CD4-positive, CD25-positive, alpha-beta regulatory T cell (primary cell): ENCODE results near the gene HDAC8. TPM values are rescaled to one million over a fixed set of nuclear protein-coding genes. Genes with fewer than 3 reads are reported as not detected.
"Not testable (repeated sequence)": the region's sequence is repeated elsewhere in the genome, so short reads cannot be mapped to it uniquely, and the experiment has no call there.

ENCODE experiments used
- ATAC-seq, 2 donors: fragments of 150-1000 bp; cut with Tn5 transposase; one replicate each; pipeline ENCODE4 v1.10.0; 2021; ENCODE audit warnings: low read depth in 2 of 2, moderate number of reproducible peaks in 2 of 2, moderate library complexity in 1 of 2
- DNase-seq, 3 donors: peaks; one replicate each; pipeline versions ENCODE4 v3.0.0 to v3.0.0-alpha.2; 2012 to 2022; ENCODE audit warnings: mixed read lengths in 1 of 3
- H3K27ac ChIP-seq: one replicate; pipeline ENCODE4 v1.7.0; 2013; ENCODE audit warnings: mild to moderate bottlenecking, low read length; ENCODE audit not compliant: insufficient read depth, poor library complexity, severe bottlenecking
- H3K27me3 ChIP-seq: one replicate; pipeline ENCODE4 v1.7.0; 2013; ENCODE audit warnings: low read length; ENCODE audit not compliant: control insufficient read depth, insufficient read depth
- H3K36me3 ChIP-seq: one replicate; pipeline ENCODE4 v1.7.0; 2013; ENCODE audit warnings: mild to moderate bottlenecking, low read length, moderate library complexity; ENCODE audit not compliant: control insufficient read depth, insufficient read depth
- H3K4me1 ChIP-seq: 2 replicates; pipeline ENCODE4 v1.7.0; 2013; ENCODE audit warnings: mild to moderate bottlenecking, low read length; ENCODE audit not compliant: insufficient read depth, control insufficient read depth, poor library complexity, severe bottlenecking
- H3K4me3 ChIP-seq: one replicate; pipeline ENCODE4 v1.7.0; 2013; ENCODE audit warnings: low read depth, mild to moderate bottlenecking, low read length, moderate library complexity
- H3K9me3 ChIP-seq, 2 experiments: 1 replicate in 1 of 2; 2 replicates in 1 of 2; pipeline ENCODE4 v1.7.0; 2013; ENCODE audit warnings: low read length in 2 of 2, mild to moderate bottlenecking in 1 of 2, moderate library complexity in 1 of 2; ENCODE audit not compliant: control insufficient read depth in 2 of 2
- H3K27ac Mint-ChIP-seq, 3 donors: one replicate each; pipeline ENCODE4 v1.8.0; 2020 to 2022; ENCODE audit warnings: mild to moderate bottlenecking in 3 of 3, mixed read lengths in 3 of 3, moderate library complexity in 2 of 3
- H3K27me3 Mint-ChIP-seq: one replicate; pipeline ENCODE4 v1.8.0; 2022; ENCODE audit warnings: mild to moderate bottlenecking, mixed read lengths
- H3K36me3 Mint-ChIP-seq: one replicate; pipeline ENCODE4 v1.8.0; 2020; ENCODE audit warnings: mixed read lengths
- H3K4me1 Mint-ChIP-seq, 4 donors: one replicate each; pipeline ENCODE4 v1.8.0; 2020 to 2022; ENCODE audit warnings: mixed read lengths in 4 of 4, mild to moderate bottlenecking in 1 of 4
- H3K4me3 Mint-ChIP-seq, 4 donors: one replicate each; pipeline ENCODE4 v1.8.0; 2020 to 2022; ENCODE audit warnings: mild to moderate bottlenecking in 4 of 4, mixed read lengths in 4 of 4, moderate library complexity in 3 of 4
- H3K9me3 Mint-ChIP-seq, 7 donors: one replicate each; pipeline ENCODE4 v1.8.0; 2020 to 2022; ENCODE audit warnings: mixed read lengths in 7 of 7, mild to moderate bottlenecking in 3 of 7, moderate library complexity in 2 of 7
- polyA plus RNA-seq, 4 donors: library from polyadenylated mRNA; unstranded; fragments of 300-500 nt; fragmentation: Illumina TruSeq; gene quantifications; one replicate each; pipeline ENCODE4 v1.2.3, GENCODE V29; 2021
- total RNA-seq: library from RNA; stranded (reverse); gene quantifications from one replicate; pipeline ENCODE4 v1.2.3, GENCODE V29; 2022

The HDAC8 gene
- total and polyA plus RNA-seq, 5 donors from 2014 or later = 14.0 to 22.4 (median 17.6) TPM

GRCh38 chrX:72330131-72330530, 242.5 kb downstream of the HDAC8 start:
- Mint-ChIP-seq H3K27me3 (peaks cover 5% of the 10 kb centered on the region), H3K36me3 (peaks cover 13% of the 10 kb centered on the region), H3K4me1 (peaks cover 0 to 19% (median 11%) of the 10 kb centered on the region in 4 donors), H3K27ac (no peak overlapping the region), H3K4me3 (no peak overlapping the region), H3K9me3 (peaks cover 0 to 3% (median 0%) of the 10 kb centered on the region in 7 donors)
- H3K4me3 ChIP-seq = no peak overlapping the region
- ATAC-seq (no peak), DNase-seq (no peak)
- H3K4me1 ChIP-seq = peaks cover 3% of the 10 kb centered on the region
- H3K27ac ChIP-seq = no peak overlapping the region
- no peaks in the 10 kb centered on the region for H3K36me3 ChIP-seq
- H3K27me3 ChIP-seq = no peaks in the 10 kb centered on the region
- no peaks in the 10 kb centered on the region for H3K9me3 ChIP-seq

GRCh38 chrX:72326605-72327300, 245.9 kb downstream of the HDAC8 start:
- Mint-ChIP-seq H3K36me3 (peaks cover 9% of the 10 kb centered on the region), H3K4me1 (peaks cover 0 to 7% (median 4%) of the 10 kb centered on the region in 4 donors), H3K4me3 (no peak overlapping the region), H3K9me3 (no peaks in the 10 kb centered on the region), H3K27ac (no peak overlapping the region), H3K27me3 (peaks cover 5% of the 10 kb centered on the region)
- DNase-seq = no peak
- no peak overlapping the region for H3K27ac ChIP-seq
- no peak for ATAC-seq
- no peaks in the 10 kb centered on the region for H3K27me3 ChIP-seq
- peaks cover 3% of the 10 kb centered on the region for H3K4me1 ChIP-seq
- H3K36me3 ChIP-seq = no peaks in the 10 kb centered on the region
- no peak overlapping the region for H3K4me3 ChIP-seq
- no peaks in the 10 kb centered on the region for H3K9me3 ChIP-seq

- H3K36me3 ChIP-seq, H3K27ac ChIP-seq, H3K36me3 Mint-ChIP-seq, H3K9me3 ChIP-seq, H3K27me3 ChIP-seq, H3K4me3 ChIP-seq, H3K27me3 Mint-ChIP-seq, H3K4me1 Mint-ChIP-seq, DNase-seq, H3K4me1 ChIP-seq, H3K9me3 Mint-ChIP-seq, H3K27ac Mint-ChIP-seq, H3K4me3 Mint-ChIP-seq, ATAC-seq: not testable (repeated sequence)
These were observed 253.0 kb downstream of the HDAC8 start for GRCh38 chrX:72319651-72320050.

- H3K27me3 Mint-ChIP-seq = no peaks in the 10 kb centered on the region
These were observed 255.5 kb downstream of the HDAC8 start for GRCh38 chrX:72317139-72317538.

GRCh38 chrX:72316408-72317110, 256.1 kb downstream of the HDAC8 start:
- H3K4me1 ChIP-seq = no peaks in the 10 kb centered on the region
- Mint-ChIP-seq H3K9me3 (peaks cover 0 to 2% (median 0%) of the 10 kb centered on the region in 7 donors), H3K27me3 (no peaks in the 10 kb centered on the region)

More at GRCh38 chrX:72317139-72317538, 255.5 kb downstream of the HDAC8 start:
- Histone ChIP-seq H3K27ac (no peak overlapping the region), H3K4me3 (no peak overlapping the region), H3K36me3 (no peaks in the 10 kb centered on the region), H3K27me3 (no peaks in the 10 kb centered on the region), H3K4me1 (no peaks in the 10 kb centered on the region), H3K9me3 (no peaks in the 10 kb centered on the region)
- DNase-seq (no peak), ATAC-seq (no peak)
- H3K36me3 Mint-ChIP-seq = no peaks in the 10 kb centered on the region
- no peak overlapping the region for H3K4me3 Mint-ChIP-seq
- peaks cover 0 to 2% (median 0%) of the 10 kb centered on the region in 7 donors for H3K9me3 Mint-ChIP-seq
- no peaks in the 10 kb centered on the region for H3K4me1 Mint-ChIP-seq
- H3K27ac Mint-ChIP-seq = no peak overlapping the region

GRCh38 chrX:72314881-72315280, 257.8 kb downstream of the HDAC8 start:
- ATAC-seq = no peak

More at GRCh38 chrX:72316408-72317110, 256.1 kb downstream of the HDAC8 start:
- Histone ChIP-seq H3K27ac (no peak overlapping the region), H3K4me3 (no peak overlapping the region), H3K9me3 (no peaks in the 10 kb centered on the region), H3K27me3 (no peaks in the 10 kb centered on the region), H3K36me3 (no peaks in the 10 kb centered on the region)
- Mint-ChIP-seq H3K4me3 (no peak overlapping the region), H3K36me3 (no peaks in the 10 kb centered on the region), H3K27ac (no peak overlapping the region), H3K4me1 (no peaks in the 10 kb centered on the region)
- DNase-seq (no peak), ATAC-seq (no peak)

GRCh38 chrX:72313707-72314641, 258.7 kb downstream of the HDAC8 start:
- H3K27me3 Mint-ChIP-seq = peaks cover 13% of the 10 kb centered on the region
- DNase-seq (no peak), ATAC-seq (no peak)
- no peaks in the 10 kb centered on the region for H3K9me3 ChIP-seq
- no peaks in the 10 kb centered on the region for H3K36me3 Mint-ChIP-seq
- H3K4me3 ChIP-seq = no peak overlapping the region
- no peak overlapping the region for H3K4me3 Mint-ChIP-seq
- peaks cover 12% of the 10 kb centered on the region for H3K27me3 ChIP-seq
- H3K27ac Mint-ChIP-seq = no peak overlapping the region
- H3K9me3 Mint-ChIP-seq = peaks cover 0 to 2% (median 0%) of the 10 kb centered on the region in 7 donors
- H3K27ac ChIP-seq = no peak overlapping the region
- H3K4me1 ChIP-seq = peaks cover 3% of the 10 kb centered on the region
- no peaks in the 10 kb centered on the region for H3K36me3 ChIP-seq
- H3K4me1 Mint-ChIP-seq = peaks cover 0 to 4% (median 0%) of the 10 kb centered on the region in 4 donors

More at GRCh38 chrX:72314881-72315280, 257.8 kb downstream of the HDAC8 start:
- H3K4me1 Mint-ChIP-seq = no peaks in the 10 kb centered on the region
- H3K9me3 Mint-ChIP-seq = peaks cover 0 to 2% (median 0%) of the 10 kb centered on the region in 7 donors
- Histone ChIP-seq H3K36me3 (no peaks in the 10 kb centered on the region), H3K27ac (no peak overlapping the region), H3K4me1 (no peaks in the 10 kb centered on the region), H3K9me3 (no peaks in the 10 kb centered on the region), H3K27me3 (peaks cover 3% of the 10 kb centered on the region), H3K4me3 (no peak overlapping the region)
- H3K27ac Mint-ChIP-seq = no peak overlapping the region
- H3K4me3 Mint-ChIP-seq = no peak overlapping the region
- H3K36me3 Mint-ChIP-seq = no peaks in the 10 kb centered on the region
- H3K27me3 Mint-ChIP-seq = peaks cover 3% of the 10 kb centered on the region
- no peak for DNase-seq
